ENCODE data around the gene ZNF606.

The ZNF606 gene

GRCh38 chr19:58000677-58001076 is 1.9 kb downstream of the ZNF606 start:
- H3K27me3 ChIP-seq = no peaks in the 10 kb centered on the region
- no peak for TF ChIP-seq CTCF (IDR thresholded peaks at IDR 0.05)
- H3K9me3 ChIP-seq = peaks cover 8% of the 10 kb centered on the region
- peaks cover 14 to 23% of the 10 kb centered on the region in 2 experiments for H3K4me1 ChIP-seq (ENCODE audit: control insufficient read depth in 1 of 2, insufficient read depth in 1 of 2, low read depth in 1 of 2, low read length in 1 of 2)
- H3K4me3 ChIP-seq (ENCODE audit: low read depth in 1 of 2, low read length in 1 of 2) = no peak overlapping the region
- H3K27ac ChIP-seq = no peak overlapping the region
- H3K36me3 ChIP-seq = peaks cover 22% of the 10 kb centered on the region

GRCh38 chr19:57992841-57993240 is 9.8 kb downstream of the ZNF606 start:
- H3K27me3 ChIP-seq = no peaks in the 10 kb centered on the region
- peaks cover 25% of the 10 kb centered on the region for H3K9me3 ChIP-seq
- no peak for TF ChIP-seq CTCF (IDR thresholded peaks at IDR 0.05)
- H3K4me3 ChIP-seq (ENCODE audit: low read depth in 1 of 2, low read length in 1 of 2) = no peak overlapping the region
- H3K36me3 ChIP-seq = peaks cover 13% of the 10 kb centered on the region
- no peak overlapping the region for H3K27ac ChIP-seq
- H3K4me1 ChIP-seq (ENCODE audit: control insufficient read depth in 1 of 2, insufficient read depth in 1 of 2, low read depth in 1 of 2, low read length in 1 of 2) = no peaks in the 10 kb centered on the region

- H3K36me3 ChIP-seq = peaks cover 15% of the 10 kb centered on the region
- H3K4me1 ChIP-seq (ENCODE audit: control insufficient read depth in 1 of 2, insufficient read depth in 1 of 2, low read depth in 1 of 2, low read length in 1 of 2) = no peaks in the 10 kb centered on the region
- peaks cover 76% of the 10 kb centered on the region for H3K9me3 ChIP-seq
- no peak overlapping the region for H3K4me3 ChIP-seq (ENCODE audit: low read depth in 1 of 2, low read length in 1 of 2)
- no peaks in the 10 kb centered on the region for H3K27me3 ChIP-seq
- TF ChIP-seq CTCF (IDR thresholded peaks at IDR 0.05) = no peak
- H3K27ac ChIP-seq = no peak overlapping the region
These were observed 23.9 kb downstream of the ZNF606 start for GRCh38 chr19:57978586-57979289.

GRCh38 chr19:57974434-57974833 is 28.2 kb downstream of the ZNF606 start, which contains the start of gene C19orf18:
Gene C19orf18 (minus strand): TSS chr19:57974534. CDS start chr19:57974432, 102 bp downstream.
- H3K36me3 ChIP-seq = no peaks in the 10 kb centered on the region
- H3K27me3 ChIP-seq = no peaks in the 10 kb centered on the region
- H3K27ac ChIP-seq = no peak within 1 kb of the TSS
- H3K4me3 ChIP-seq (ENCODE audit: low read depth in 1 of 2, low read length in 1 of 2) = no peak within 1 kb of the TSS
- no peaks in the 10 kb centered on the region for H3K4me1 ChIP-seq (ENCODE audit: control insufficient read depth in 1 of 2, insufficient read depth in 1 of 2, low read depth in 1 of 2, low read length in 1 of 2)
- H3K9me3 ChIP-seq = peaks cover 53% of the 10 kb centered on the region
- TF ChIP-seq CTCF (IDR thresholded peaks at IDR 0.05) = no peak

- TF ChIP-seq CTCF (IDR thresholded peaks at IDR 0.05) = no peak
- Histone ChIP-seq H3K4me3 (ENCODE audit: low read depth in 1 of 2, low read length in 1 of 2) (no peak overlapping the region), H3K27ac (no peak overlapping the region), H3K4me1 (ENCODE audit: control insufficient read depth in 1 of 2, insufficient read depth in 1 of 2, low read depth in 1 of 2, low read length in 1 of 2) (no peaks in the 10 kb centered on the region), H3K36me3 (no peaks in the 10 kb centered on the region), H3K9me3 (peaks cover 18% of the 10 kb centered on the region), H3K27me3 (no peaks in the 10 kb centered on the region)
These were observed 37.9 kb downstream of the ZNF606 start for GRCh38 chr19:57964761-57965160.

Measured in neutrophil (primary cell).